BLaER1 (cell line): Measurements from ENCODE around the gene FAIM2.

Experiments
- H3K27ac ChIP-seq: shearing (Covaris generic); formaldehyde crosslinking; 2 replicates; pipeline ENCODE4 v1.8.1; 2022
- H3K27me3 ChIP-seq: shearing (Covaris generic); formaldehyde crosslinking; 2 replicates; pipeline ENCODE4 v1.8.1; 2022
- H3K36me3 ChIP-seq: shearing (Covaris generic); formaldehyde crosslinking; 2 replicates; pipeline ENCODE4 v1.8.1; 2022
- H3K4me1 ChIP-seq: shearing (Covaris generic); formaldehyde crosslinking; 2 replicates; pipeline ENCODE4 v1.8.1; 2022
- H3K4me2 ChIP-seq: shearing (Covaris generic); formaldehyde crosslinking; 2 replicates; pipeline ENCODE4 v1.8.1; 2022
- H3K4me3 ChIP-seq: shearing (Covaris generic); formaldehyde crosslinking; 2 replicates; pipeline ENCODE4 v1.8.1; 2022
- H3K9ac ChIP-seq: shearing (Covaris generic); formaldehyde crosslinking; 2 replicates; pipeline ENCODE4 v1.8.1; 2022
- H3K9me3 ChIP-seq: shearing (Covaris generic); formaldehyde crosslinking; 2 replicates; pipeline ENCODE4 v1.8.1; 2022
- H4K20me1 ChIP-seq: shearing (Covaris generic); formaldehyde crosslinking; 2 replicates; pipeline ENCODE4 v1.8.1; 2022
- Cebpa-rat ChIP-seq: shearing (Covaris generic); IDR thresholded peaks from 2 replicates; pipeline ENCODE4 v1.8.1; 2022

The FAIM2 gene

GRCh38 chr12:49947593-49948226, 44.0 kb upstream of the FAIM2 start:
- Histone ChIP-seq H3K27ac (no peak overlapping the region), H3K4me1 (peaks cover 52% of the 10 kb centered on the region)
- no peak for TF ChIP-seq Cebpa-rat

GRCh38 chr12:49946497-49946896, 42.8 kb upstream of the FAIM2 start:
- no peak overlapping the region for H3K4me2 ChIP-seq
- H3K9me3 ChIP-seq, result no peaks in the 10 kb centered on the region
- H3K4me3 ChIP-seq, result no peak overlapping the region
- no peak overlapping the region for H3K9ac ChIP-seq
- peaks cover 51% of the 10 kb centered on the region for H3K4me1 ChIP-seq
- H3K36me3 ChIP-seq, result no peaks in the 10 kb centered on the region
- no peaks in the 10 kb centered on the region for H4K20me1 ChIP-seq
- no peak overlapping the region for H3K27ac ChIP-seq
- H3K27me3 ChIP-seq, result no peaks in the 10 kb centered on the region
- TF ChIP-seq Cebpa-rat, result no peak

More at GRCh38 chr12:49947593-49948226, 44.0 kb upstream of the FAIM2 start:
- Histone ChIP-seq H3K4me3 (no peak overlapping the region), H3K9me3 (no peaks in the 10 kb centered on the region), H3K9ac (no peak overlapping the region), H4K20me1 (no peaks in the 10 kb centered on the region), H3K4me2 (no peak overlapping the region), H3K36me3 (no peaks in the 10 kb centered on the region), H3K27me3 (no peaks in the 10 kb centered on the region)

DNA sequence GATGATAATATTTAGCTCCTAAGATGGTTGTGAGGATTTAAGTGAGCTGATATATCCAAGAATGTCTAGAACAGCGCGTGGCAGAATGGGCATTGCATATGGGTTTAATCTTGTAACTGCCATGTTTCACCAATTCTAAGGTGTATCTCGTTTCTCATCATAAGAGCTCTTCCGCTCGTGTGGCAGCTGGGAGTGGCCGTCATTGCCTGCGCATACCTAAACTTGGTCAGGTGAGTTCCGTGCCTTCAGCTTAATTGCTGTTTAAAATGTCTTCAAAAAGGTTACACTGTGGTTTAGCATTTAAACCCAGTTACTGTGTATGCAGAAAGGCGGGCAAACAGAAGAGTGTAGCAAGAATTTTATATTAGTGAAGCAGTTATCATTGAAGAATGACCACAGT, 42.4 kb upstream of the FAIM2 start:
- Histone ChIP-seq H3K4me2 (peak overlapping the region; percentile 82; the same call in 1 of the 2 replicates), H4K20me1 (no peaks in the 10 kb centered on the region), H3K36me3 (no peaks in the 10 kb centered on the region), H3K9me3 (no peaks in the 10 kb centered on the region), H3K4me1 (peaks cover 47% of the 10 kb centered on the region), H3K9ac (0 out of 2 replicates have a peak overlapping the region, but pooled peaks have one; percentile 56), H3K27me3 (no peaks in the 10 kb centered on the region), H3K4me3 (no peak overlapping the region), H3K27ac (no peak overlapping the region)
- TF ChIP-seq Cebpa-rat, result no peak

DNA sequence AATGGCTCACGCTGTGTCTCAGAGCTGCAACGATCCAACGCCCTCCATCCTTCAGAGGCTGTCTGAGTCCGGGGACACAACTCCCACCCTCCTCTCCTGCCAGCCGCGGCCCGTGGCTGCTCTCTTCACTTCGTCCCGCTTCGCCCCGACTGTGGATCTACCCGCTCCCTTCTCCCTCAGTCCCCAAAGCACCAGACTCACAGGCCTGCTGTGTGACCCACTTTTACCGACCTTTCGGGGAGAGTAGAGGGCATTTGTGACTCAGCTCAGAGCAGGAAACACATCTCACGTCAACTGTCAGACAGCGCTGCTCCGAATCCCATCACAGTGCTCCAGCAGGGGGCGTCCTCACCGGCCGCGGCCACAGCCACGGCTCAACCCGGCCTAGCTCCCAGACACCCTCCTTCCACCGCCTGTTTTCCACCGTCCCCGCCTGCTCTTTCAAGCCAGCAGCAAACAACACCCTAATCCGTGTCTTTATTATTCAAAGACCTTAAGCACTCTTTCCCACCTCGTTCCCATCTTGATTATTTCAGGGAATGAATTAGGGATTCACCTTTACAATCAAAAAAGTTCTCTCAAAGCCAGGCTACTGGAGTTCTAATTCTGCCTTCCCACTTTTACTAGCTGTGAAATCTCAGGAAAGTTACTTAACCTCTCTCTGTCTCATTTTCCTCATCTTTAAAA, 41.8 kb upstream of the FAIM2 start:
- Histone ChIP-seq H3K4me2 (peak overlapping the region; percentile 82), H3K27me3 (no peaks in the 10 kb centered on the region), H3K4me1 (peaks cover 42% of the 10 kb centered on the region), H3K4me3 (peak overlapping the region; percentile 60), H3K9ac (peak overlapping the region; percentile 56; the same call in 1 of the 2 replicates), H3K9me3 (no peaks in the 10 kb centered on the region), H3K36me3 (no peaks in the 10 kb centered on the region), H3K27ac (no peak overlapping the region), H4K20me1 (no peaks in the 10 kb centered on the region)
- no peak for TF ChIP-seq Cebpa-rat

GRCh38 chr12:49944718-49945117, 41.0 kb upstream of the FAIM2 start:
- peak overlapping the region; percentile 82 for H3K4me2 ChIP-seq
- H3K27me3 ChIP-seq, result no peaks in the 10 kb centered on the region
- peaks cover 41% of the 10 kb centered on the region for H3K4me1 ChIP-seq
- TF ChIP-seq Cebpa-rat, result no peak
- H3K9me3 ChIP-seq, result no peaks in the 10 kb centered on the region
- H3K36me3 ChIP-seq, result no peaks in the 10 kb centered on the region
- H3K4me3 ChIP-seq, result no peak overlapping the region
- no peak overlapping the region for H3K9ac ChIP-seq
- H3K27ac ChIP-seq, result no peak overlapping the region
- H4K20me1 ChIP-seq, result no peaks in the 10 kb centered on the region

DNA sequence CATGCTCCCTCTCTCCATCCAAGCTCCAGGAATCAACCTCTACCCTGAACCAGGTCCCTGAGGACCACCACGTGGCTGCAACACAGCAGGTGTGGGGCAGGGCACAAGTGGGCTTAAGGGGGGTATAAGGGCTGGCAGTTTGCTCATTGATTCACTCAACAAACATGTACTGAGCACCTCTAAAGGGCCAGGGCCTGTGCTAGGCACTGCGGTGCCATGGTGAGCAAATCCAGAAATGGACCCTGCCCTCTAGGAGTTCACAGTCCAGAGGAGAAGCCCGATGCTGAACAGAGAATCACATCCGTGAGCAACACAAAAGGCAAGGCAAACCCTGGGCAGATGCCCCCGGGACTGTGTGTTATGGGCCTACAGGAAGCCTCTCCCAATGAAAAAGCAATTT, 40.3 kb upstream of the FAIM2 start:
- Histone ChIP-seq H3K4me3 (no peak overlapping the region), H3K9ac (no peak overlapping the region), H3K36me3 (no peaks in the 10 kb centered on the region), H3K27ac (no peak overlapping the region), H3K9me3 (no peaks in the 10 kb centered on the region), H3K4me1 (peaks cover 41% of the 10 kb centered on the region), H3K27me3 (no peaks in the 10 kb centered on the region), H3K4me2 (peak overlapping the region; percentile 4; the same call in 1 of the 2 replicates), H4K20me1 (no peaks in the 10 kb centered on the region)
- no peak for TF ChIP-seq Cebpa-rat

- Histone ChIP-seq H3K4me2 (peak overlapping the region; percentile 4; the same call in 1 of the 2 replicates), H3K4me3 (no peak overlapping the region), H3K9ac (no peak overlapping the region), H4K20me1 (no peaks in the 10 kb centered on the region), H3K27me3 (no peaks in the 10 kb centered on the region), H3K36me3 (no peaks in the 10 kb centered on the region), H3K9me3 (no peaks in the 10 kb centered on the region), H3K27ac (no peak overlapping the region), H3K4me1 (peaks cover 41% of the 10 kb centered on the region)
- no peak for TF ChIP-seq Cebpa-rat
Measured at GRCh38 chr12:49943625-49943960, 39.9 kb upstream of the FAIM2 start.

DNA sequence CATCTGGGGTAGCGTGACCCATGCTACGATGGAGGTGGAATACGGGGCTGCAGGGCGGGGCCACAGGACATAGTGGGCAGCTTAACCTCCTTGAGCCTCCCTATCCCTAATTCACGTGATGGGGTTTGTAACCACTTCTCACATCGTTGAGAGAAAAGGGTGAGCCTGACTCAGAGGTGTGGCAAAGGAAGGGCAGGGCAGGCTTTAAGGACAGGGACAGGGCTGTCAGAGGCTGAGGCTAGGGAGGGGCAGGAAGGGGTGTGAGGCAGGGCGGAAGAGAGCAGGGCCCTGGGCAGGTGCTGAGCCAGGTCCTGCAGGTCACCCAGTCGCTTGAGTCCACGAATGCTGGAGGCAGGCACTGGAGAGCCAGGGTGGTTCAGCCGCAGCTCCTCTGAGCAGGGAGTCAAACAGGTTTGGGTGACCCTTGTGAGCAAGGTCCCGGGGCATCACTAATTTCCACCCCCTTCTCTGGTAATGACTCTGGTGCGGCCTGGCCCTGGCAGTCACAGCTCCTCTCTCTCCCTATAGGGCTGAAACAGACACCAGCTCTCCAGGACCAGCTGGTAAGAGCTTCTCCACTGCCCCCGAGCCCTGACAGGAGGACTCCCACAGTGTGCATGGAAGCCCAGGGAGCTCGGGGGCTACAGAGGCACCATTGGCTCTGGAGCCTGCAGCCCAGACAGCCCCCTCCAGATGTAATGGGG, 39.4 kb upstream of the FAIM2 start:
- Histone ChIP-seq H3K4me1 (peaks cover 41% of the 10 kb centered on the region), H3K9me3 (no peaks in the 10 kb centered on the region), H3K4me3 (no peak overlapping the region), H4K20me1 (no peaks in the 10 kb centered on the region), H3K27me3 (no peaks in the 10 kb centered on the region), H3K4me2 (peak overlapping the region; percentile 67; the same call in 1 of the 2 replicates), H3K27ac (no peak overlapping the region), H3K36me3 (no peaks in the 10 kb centered on the region), H3K9ac (no peak overlapping the region)
- no peak for TF ChIP-seq Cebpa-rat

DNA sequence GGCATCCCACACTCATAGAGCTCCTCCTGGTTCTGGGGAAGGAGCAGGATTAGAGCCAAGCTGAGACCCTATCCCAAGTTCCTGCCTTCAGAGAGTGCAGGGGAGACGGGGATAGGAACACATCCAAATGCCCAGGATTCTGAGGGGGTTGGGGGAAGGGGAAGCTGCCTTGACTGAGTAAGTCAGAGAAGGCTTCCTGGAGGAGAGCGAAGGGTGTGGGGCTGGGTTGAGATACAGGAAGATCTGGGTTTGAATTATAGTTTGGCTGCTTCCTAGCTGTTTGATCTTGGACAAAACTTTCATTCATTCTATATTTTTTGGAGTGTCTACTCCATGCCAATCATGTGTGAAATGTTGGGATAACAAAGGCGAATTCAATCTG, 38.8 kb upstream of the FAIM2 start:
- Histone ChIP-seq H3K27me3 (no peaks in the 10 kb centered on the region), H3K4me1 (peaks cover 41% of the 10 kb centered on the region), H3K4me3 (no peak overlapping the region), H3K9ac (no peak overlapping the region; the same call in 1 of the 2 replicates), H3K9me3 (no peaks in the 10 kb centered on the region), H3K4me2 (peak overlapping the region; percentile 67), H4K20me1 (no peaks in the 10 kb centered on the region), H3K27ac (peak overlapping the region; percentile 40; the same call in 1 of the 2 replicates), H3K36me3 (no peaks in the 10 kb centered on the region)
- no peak for TF ChIP-seq Cebpa-rat
